ENCODE measurements around the gene CD109. TPM values are rescaled to one million over a fixed set of nuclear protein-coding genes. Genes with fewer than 3 reads are reported as not detected.

The CD109 gene
- total RNA-seq, 1 donor from 2014 or later: 14.3 TPM

GRCh38 chr6:73769976-73770375 is 74.0 kb downstream of the CD109 start:
- no peaks in the 10 kb centered on the region for H3K27me3 Mint-ChIP-seq (ENCODE audit: unreplicated experiment)
- H3K36me3 Mint-ChIP-seq (ENCODE audit: unreplicated experiment): peaks cover 21% of the 10 kb centered on the region
- peaks cover 9% of the 10 kb centered on the region for H3K9me3 Mint-ChIP-seq (ENCODE audit: unreplicated experiment)
- H3K27ac Mint-ChIP-seq (ENCODE audit: unreplicated experiment): no peak overlapping the region
- no peak for TF ChIP-seq CTCF (IDR thresholded peaks at IDR 0.05)
- no peak for DNase-seq (ENCODE audit: extremely low spot score, unreplicated experiment)
- no peak overlapping the region for H3K4me3 Mint-ChIP-seq (ENCODE audit: unreplicated experiment)
- peaks cover 20% of the 10 kb centered on the region for H3K4me1 Mint-ChIP-seq (ENCODE audit: unreplicated experiment)

GRCh38 chr6:73774311-73774774 is 78.3 kb downstream of the CD109 start:
- Mint-ChIP-seq H3K27me3 (ENCODE audit: unreplicated experiment) (no peaks in the 10 kb centered on the region), H3K4me3 (ENCODE audit: unreplicated experiment) (peak overlapping the region; percentile 12), H3K9me3 (ENCODE audit: unreplicated experiment) (peaks cover 13% of the 10 kb centered on the region), H3K27ac (ENCODE audit: unreplicated experiment) (peak overlapping the region; percentile 79), H3K4me1 (ENCODE audit: unreplicated experiment) (peaks cover 26% of the 10 kb centered on the region), H3K36me3 (ENCODE audit: unreplicated experiment) (peaks cover 12% of the 10 kb centered on the region)
- DNase-seq (ENCODE audit: extremely low spot score, unreplicated experiment): peak; percentile 85
- no peak for TF ChIP-seq CTCF (IDR thresholded peaks at IDR 0.05)

- Mint-ChIP-seq H3K4me3 (ENCODE audit: unreplicated experiment) (no peak overlapping the region), H3K4me1 (ENCODE audit: unreplicated experiment) (peaks cover 28% of the 10 kb centered on the region), H3K9me3 (ENCODE audit: unreplicated experiment) (peaks cover 4% of the 10 kb centered on the region), H3K36me3 (ENCODE audit: unreplicated experiment) (peaks cover 5% of the 10 kb centered on the region), H3K27ac (ENCODE audit: unreplicated experiment) (no peak overlapping the region), H3K27me3 (ENCODE audit: unreplicated experiment) (no peaks in the 10 kb centered on the region)
- no peak for TF ChIP-seq CTCF (IDR thresholded peaks at IDR 0.05)
- no peak for DNase-seq (ENCODE audit: extremely low spot score, unreplicated experiment)
Observed at GRCh38 chr6:73779943-73780342, 83.9 kb downstream of the CD109 start.

- no peak for DNase-seq (ENCODE audit: extremely low spot score, unreplicated experiment)
- Mint-ChIP-seq H3K4me1 (ENCODE audit: unreplicated experiment) (peaks cover 18% of the 10 kb centered on the region), H3K9me3 (ENCODE audit: unreplicated experiment) (peaks cover 2% of the 10 kb centered on the region), H3K27me3 (ENCODE audit: unreplicated experiment) (no peaks in the 10 kb centered on the region), H3K4me3 (ENCODE audit: unreplicated experiment) (no peak overlapping the region), H3K36me3 (ENCODE audit: unreplicated experiment) (peaks cover 11% of the 10 kb centered on the region), H3K27ac (ENCODE audit: unreplicated experiment) (peak overlapping the region; percentile 18)
- no peak for TF ChIP-seq CTCF (IDR thresholded peaks at IDR 0.05)
Observed at GRCh38 chr6:73782911-73783310, 86.9 kb downstream of the CD109 start.

- no peak overlapping the region for H3K27ac Mint-ChIP-seq (ENCODE audit: unreplicated experiment)
- H3K36me3 Mint-ChIP-seq (ENCODE audit: unreplicated experiment): peaks cover 11% of the 10 kb centered on the region
- H3K4me1 Mint-ChIP-seq (ENCODE audit: unreplicated experiment): peaks cover 20% of the 10 kb centered on the region
- no peak overlapping the region for H3K4me3 Mint-ChIP-seq (ENCODE audit: unreplicated experiment)
- TF ChIP-seq CTCF (IDR thresholded peaks at IDR 0.05): no peak
- H3K9me3 Mint-ChIP-seq (ENCODE audit: unreplicated experiment): no peaks in the 10 kb centered on the region
- no peaks in the 10 kb centered on the region for H3K27me3 Mint-ChIP-seq (ENCODE audit: unreplicated experiment)
- DNase-seq (ENCODE audit: extremely low spot score, unreplicated experiment): no peak
Observed at GRCh38 chr6:73784726-73785505, 88.9 kb downstream of the CD109 start.
